ENCODE measurements around the gene APPBP2. TPM values are rescaled to one million over a fixed set of nuclear protein-coding genes. Genes with fewer than 3 reads are reported as not detected.
"Not testable (repeated sequence)": the region's sequence is repeated elsewhere in the genome, so short reads cannot be mapped to it uniquely, and the experiment has no call there.

APPBP2 gene
- polyA plus RNA-seq, 2 of the 4 experiments (the other 2 are of a cell fraction): 31.6 to 32.1 TPM

- Histone ChIP-seq H3K4me2 (no peak overlapping the region), H3K27ac (no peak overlapping the region), H3K4me1 (peaks cover 18% of the 10 kb centered on the region; the same call in 2 of the 3 replicates), H3K4me3 (no peak overlapping the region), H3K9me3 (no peaks in the 10 kb centered on the region)
- no peak for FAIRE-seq
- POLR2A ChIA-PET: no interaction called here
- TF ChIP-seq NR3C1 (IDR thresholded peaks at IDR 0.05) (no peak), POLR2AphosphoS2 (conservative IDR thresholded peaks at IDR 0.05; ENCODE audit: low read length) (no peak), MYC (IDR thresholded peaks at IDR 0.05; ENCODE audit: borderline replicate concordance, low read length) (no peak), EHMT2 (IDR thresholded peaks at IDR 0.05; ENCODE audit: low read depth) (no peak), USF2 (IDR thresholded peaks at IDR 0.05) (no peak), PBX3 (IDR thresholded peaks at IDR 0.05) (no peak), POLR2A (IDR thresholded peaks at IDR 0.05; ENCODE audit: low read length) (no peak), EP300 (IDR thresholded peaks at IDR 0.05) (no peak), NFE2L2 (conservative IDR thresholded peaks at IDR 0.05; ENCODE audit: low read length) (no peak), BCL3 (IDR thresholded peaks at IDR 0.05) (no peak)
- CTCF ChIA-PET: interaction anchor here (1.1 to 1.4 kb wide), 4 partner anchors 18 to 28 kb away, joined by 3 to 5 read pairs (median 4); no protein-coding TSS in a partner anchor
- DNase-seq (ENCODE audit: low read depth in 1 of 2, low spot score in 1 of 2): no peak
- WGBS (ENCODE audit: missing lambda C conversion rate): 92% methylated on average over 4 of the region's 4 CpGs
- no peak for ATAC-seq
Observed at GRCh38 chr17:60519795-60520194, 6.2 kb downstream of the APPBP2 start.

- FAIRE-seq, ATAC-seq: not testable (repeated sequence)
Observed at GRCh38 chr17:60515683-60516082, 10.4 kb downstream of the APPBP2 start.

GRCh38 chr17:60515199-60515598 lies 10.8 kb downstream of the APPBP2 start:
- DNase-seq (ENCODE audit: low read depth in 1 of 2, low spot score in 1 of 2); POLR2A ChIA-PET; H3K4me1 ChIP-seq; H3K27ac ChIP-seq; H3K9me3 ChIP-seq; H3K4me3 ChIP-seq; ATAC-seq; H3K4me2 ChIP-seq; FAIRE-seq: not testable (repeated sequence)
- CTCF ChIA-PET: interaction anchor here (0.7 to 1.5 kb wide), 5 partner anchors 9 to 94 kb away, joined by 3 to 4 read pairs (median 3); no protein-coding TSS in a partner anchor
- 93% methylated on average over 5 of the region's 5 CpGs for WGBS (ENCODE audit: missing lambda C conversion rate)

More at GRCh38 chr17:60515683-60516082, 10.4 kb downstream of the APPBP2 start:
- H3K27ac ChIP-seq; H3K4me2 ChIP-seq; H3K4me1 ChIP-seq; DNase-seq (ENCODE audit: low read depth in 1 of 2, low spot score in 1 of 2); H3K9me3 ChIP-seq; POLR2A ChIA-PET; H3K4me3 ChIP-seq: not testable (repeated sequence)
- CTCF ChIA-PET: interaction anchor here (0.7 to 1.5 kb wide), 5 partner anchors 8 to 95 kb away, joined by 3 to 4 read pairs (median 3); no protein-coding TSS in a partner anchor
- WGBS (ENCODE audit: missing lambda C conversion rate): 96% methylated on average over 6 of the region's 6 CpGs

GRCh38 chr17:60514500-60514899 lies 11.5 kb downstream of the APPBP2 start:
- DNase-seq (ENCODE audit: low read depth in 1 of 2, low spot score in 1 of 2) (no peak), ATAC-seq (no peak), FAIRE-seq (no peak)
- WGBS (ENCODE audit: missing lambda C conversion rate): 92% methylated on average over 1 of the region's 1 CpG
- Histone ChIP-seq H3K4me1 (peaks cover 11% of the 10 kb centered on the region; the same call in 2 of the 3 replicates), H3K4me3 (no peak overlapping the region), H3K9me3 (no peaks in the 10 kb centered on the region), H3K27ac (no peak overlapping the region), H3K4me2 (no peak overlapping the region)
- ChIA-PET POLR2A (no interaction called here), CTCF (interaction anchor here (0.7 to 1.5 kb wide), 4 partner anchors 9 to 102 kb away, joined by 3 to 4 read pairs (median 3); no protein-coding TSS in a partner anchor)
- TF ChIP-seq ESRRA (IDR thresholded peaks at IDR 0.05; ENCODE audit: borderline replicate concordance, low read length): no peak
- no peak for TF ChIP-seq NR3C1 (IDR thresholded peaks at IDR 0.05)
- TF ChIP-seq RNF2 (IDR thresholded peaks at IDR 0.05; ENCODE audit: borderline replicate concordance, low read depth): no peak
- TF ChIP-seq RARB (CRISPR knock-in tag; IDR thresholded peaks at IDR 0.05): no peak
- TF ChIP-seq ELK1 (IDR thresholded peaks at IDR 0.05; ENCODE audit: low read depth, low read length): no peak
- no peak for TF ChIP-seq FOXS1 (CRISPR knock-in tag; IDR thresholded peaks at IDR 0.05)
- TF ChIP-seq TP53 (CRISPR knock-in tag; IDR thresholded peaks at IDR 0.05): no peak
- no peak for TF ChIP-seq ZNF302 (CRISPR knock-in tag; IDR thresholded peaks at IDR 0.05)
- TF ChIP-seq E2F6 (IDR thresholded peaks at IDR 0.05; ENCODE audit: borderline replicate concordance, low read depth): no peak

Data from A549 (cell line).